HG03108 (cell line): Measurements from ENCODE around the gene CBX4.

Experiments used
- ATAC-seq: cut with Tn5 transposase; IDR thresholded peaks from one replicate; pipeline ENCODE4 v1.9.1; 2021; ENCODE audit warnings: moderate library complexity; ENCODE audit not compliant: unreplicated experiment

The CBX4 gene

GRCh38 chr17:79839356-79840268 lies at the start of gene CBX4:
Gene CBX4 (minus strand): TSS chr17:79839440. CDS start chr17:79839251, 189 bp downstream.
- ATAC-seq, result peak; percentile 50

GRCh38 chr17:79888009-79888540 lies 48.8 kb upstream of the CBX4 start:
- ATAC-seq, result no peak

GRCh38 chr17:79887451-79887991 lies 48.3 kb upstream of the CBX4 start:
- no peak for ATAC-seq

GRCh38 chr17:79883202-79883601 lies 44.0 kb upstream of the CBX4 start:
- no peak for ATAC-seq

DNA sequence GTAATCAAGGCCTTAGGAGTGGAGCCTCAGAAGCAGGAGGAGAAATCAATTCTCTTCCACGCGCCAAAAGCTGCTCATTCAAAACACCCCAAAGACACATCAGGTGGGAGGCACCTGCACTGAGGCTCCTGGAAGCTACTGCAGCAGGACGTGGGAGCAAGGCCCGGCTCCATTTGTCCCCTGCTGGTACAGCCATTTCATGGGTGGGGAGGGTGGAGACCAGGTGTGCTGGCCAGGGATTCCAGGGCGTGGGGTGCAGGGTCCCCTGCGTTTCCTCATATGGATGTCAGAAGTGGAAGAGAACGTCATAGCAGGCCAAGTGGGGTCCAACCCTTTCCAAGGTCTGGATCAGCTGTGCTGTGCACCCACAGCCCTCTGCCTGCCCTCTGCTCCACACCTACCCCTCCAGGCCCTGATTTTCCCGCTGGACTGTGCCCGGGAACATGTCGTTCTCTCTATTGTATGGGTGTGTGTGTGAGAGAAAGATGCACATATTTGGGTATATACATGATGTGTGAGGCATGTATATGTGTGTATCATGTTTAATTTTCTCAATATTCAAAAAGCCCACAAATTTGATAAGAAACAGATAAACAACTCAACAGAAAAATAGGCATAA lies 39.2 kb upstream of the CBX4 start:
- ATAC-seq, result no peak

- no peak for ATAC-seq
These were observed 37.8 kb upstream of the CBX4 start for GRCh38 chr17:79877041-79877440.

DNA sequence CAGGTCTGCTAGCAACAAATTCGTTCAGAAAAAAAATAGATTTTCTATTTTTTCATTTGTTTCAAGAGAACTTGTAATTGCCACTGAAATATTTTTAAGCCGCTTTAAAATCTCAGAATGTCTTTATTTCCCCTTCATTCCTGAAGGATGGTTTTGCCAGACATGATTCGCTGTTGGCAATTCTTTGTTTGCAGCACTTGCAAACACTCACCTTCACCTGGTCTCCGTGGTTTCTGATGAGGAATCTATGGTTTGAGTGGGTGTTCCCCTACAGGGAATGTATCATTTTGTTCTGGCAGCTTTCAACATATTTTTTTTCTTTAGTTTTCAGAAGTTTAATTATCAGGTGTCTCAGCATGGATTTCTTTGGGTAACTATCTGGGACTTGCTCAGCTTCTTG lies 36.3 kb upstream of the CBX4 start:
- ATAC-seq, result no peak

- no peak for ATAC-seq
These were observed 35.2 kb upstream of the CBX4 start for GRCh38 chr17:79874329-79874981.

- ATAC-seq, result no peak
These were observed 34.3 kb upstream of the CBX4 start for GRCh38 chr17:79873583-79873982.

- ATAC-seq, result no peak
These were observed 33.5 kb upstream of the CBX4 start for GRCh38 chr17:79872762-79873161.

- ATAC-seq, result no peak
These were observed 31.9 kb upstream of the CBX4 start for GRCh38 chr17:79871131-79871530.

DNA sequence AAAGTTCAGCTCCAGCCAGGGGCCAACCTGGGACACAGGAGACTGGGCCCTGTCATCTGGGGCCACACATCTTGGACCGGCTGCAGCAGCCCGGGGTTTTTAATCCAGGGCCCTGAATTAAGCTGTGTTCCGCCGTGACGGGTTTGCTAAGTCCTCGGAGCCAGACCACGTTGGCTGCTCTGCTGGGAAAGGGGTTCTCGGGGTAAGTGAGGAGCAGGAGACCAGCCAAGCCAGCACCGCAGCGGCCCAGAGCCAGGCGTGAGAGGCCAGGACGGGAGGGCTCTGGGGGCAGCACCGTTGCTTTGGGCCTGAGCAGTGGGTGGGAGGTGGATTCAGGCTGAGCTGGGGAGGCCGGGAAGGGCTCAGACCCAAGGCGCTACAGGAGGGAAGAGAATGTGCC lies 31.3 kb upstream of the CBX4 start:
- ATAC-seq, result no peak

GRCh38 chr17:79866791-79867518 lies 27.7 kb upstream of the CBX4 start:
- ATAC-seq, result no peak

GRCh38 chr17:79865351-79866210 lies 26.3 kb upstream of the CBX4 start:
- no peak for ATAC-seq

DNA sequence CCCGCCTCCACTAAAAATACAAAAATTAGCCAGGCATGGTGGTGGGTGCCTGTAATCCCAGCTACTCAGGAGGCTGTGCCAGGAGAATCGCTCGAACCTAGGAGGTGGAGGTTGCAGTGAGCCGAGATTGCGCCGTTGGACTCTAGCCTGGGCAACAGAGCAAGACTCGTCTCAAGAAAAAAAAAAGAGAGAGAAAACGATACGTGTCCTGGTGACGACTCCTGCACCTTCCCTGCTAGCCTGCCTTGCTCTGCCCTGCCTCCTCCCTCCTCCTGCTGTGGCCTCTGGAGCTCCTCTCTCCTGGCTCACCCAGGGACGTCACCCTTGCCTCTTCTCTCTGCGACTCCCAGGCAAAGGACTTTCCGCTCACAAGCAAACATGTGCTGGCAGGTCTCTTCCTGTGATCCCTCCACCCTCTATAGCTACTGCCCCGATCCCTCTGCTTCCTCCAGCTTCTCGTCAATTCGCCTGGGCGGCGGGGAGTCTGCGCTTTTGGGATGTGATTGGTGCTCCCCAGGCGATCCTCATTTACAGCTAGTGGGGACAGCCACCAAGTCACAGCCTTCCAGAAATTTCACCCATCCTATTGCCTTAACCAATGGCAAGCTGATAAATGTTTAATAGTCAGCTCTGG lies 25.5 kb upstream of the CBX4 start:
- no peak for ATAC-seq

DNA sequence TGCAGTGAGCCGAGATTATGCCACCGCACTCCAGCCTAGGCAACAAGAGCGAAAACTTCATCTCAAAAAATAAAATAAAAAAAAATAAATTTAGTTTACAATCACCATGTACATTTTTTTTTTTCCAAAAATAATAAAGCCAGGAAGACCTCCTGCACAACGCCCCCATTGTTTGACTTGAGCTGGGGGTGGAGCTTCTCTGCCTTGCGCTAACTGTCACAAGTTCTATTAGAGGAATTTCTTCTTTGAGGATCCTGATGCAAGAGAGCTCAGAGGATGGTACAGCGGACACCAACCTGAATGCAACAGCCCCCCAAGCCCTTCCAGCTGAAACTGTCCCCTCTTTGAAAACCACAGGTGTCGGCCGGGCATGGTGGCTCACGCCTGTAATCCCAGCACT lies 24.9 kb upstream of the CBX4 start:
- no peak for ATAC-seq

DNA sequence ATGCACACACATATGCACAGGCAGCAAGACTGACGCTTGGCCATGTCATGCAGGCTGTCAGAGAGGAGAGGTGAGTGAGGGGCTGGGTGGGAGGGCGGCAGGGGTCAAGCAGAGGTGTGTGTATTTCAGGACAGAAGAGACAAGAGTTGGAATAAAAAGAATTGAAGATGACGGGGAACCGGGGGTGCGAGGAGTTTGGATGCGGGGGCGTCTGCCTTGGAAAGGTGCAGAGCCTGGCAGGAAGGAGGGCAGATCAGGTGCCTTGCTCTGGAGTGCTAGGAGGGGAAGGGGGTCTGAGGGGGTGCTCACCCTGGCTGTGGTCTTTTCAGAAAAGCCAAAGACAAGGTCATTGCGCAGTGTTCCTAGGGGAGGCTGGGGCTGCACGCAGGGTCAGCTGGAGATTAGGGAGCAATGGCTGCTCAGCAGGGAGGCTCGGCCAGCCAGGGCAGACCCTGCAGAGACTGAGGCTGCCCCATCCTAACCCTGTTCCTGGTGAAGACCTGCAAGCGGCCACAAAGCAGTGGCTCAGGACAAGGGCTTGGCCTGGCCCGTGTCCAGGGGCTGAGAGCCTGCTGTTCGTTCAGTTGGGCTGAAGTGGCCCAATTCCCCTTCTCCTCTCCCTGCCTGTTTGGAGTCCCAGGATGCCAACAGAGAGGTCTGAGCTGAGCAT lies 23.7 kb upstream of the CBX4 start:
- ATAC-seq, result no peak

- ATAC-seq, result no peak
These were observed 23.0 kb upstream of the CBX4 start for GRCh38 chr17:79862238-79862637.
